H1 (cell line): ENCODE measurements around the gene BCL2L1. TPM values are rescaled to one million over a fixed set of nuclear protein-coding genes. Genes with fewer than 3 reads are reported as not detected.

Experiments
- polyA plus RNA-seq, 7 experiments: library from polyadenylated mRNA; depleted of rRNA in 3 of 7; stranded (reverse) in 5 of 7; unstranded in 2 of 7; fragments of >200 nt in 5 of 7; fragments of 200-250 nt in 2 of 7; gene quantifications; 1 replicate in 5 of 7; 2 replicates in 1 of 7; 4 replicates in 1 of 7; pipeline versions ENCODE4 v1.2.1 to v1.2.3, GENCODE V29; 2011 to 2013; ENCODE audit warnings: missing spikeins in 2 of 7, mixed read lengths in 2 of 7
- total RNA-seq: library from RNA; stranded (reverse); fragmentation: NEBNext Ultra II Directional; extraction: Animal tissue kit (Norgen Biotek cat#: 25700); gene quantifications from 2 replicates; pipeline ENCODE4 v1.2.1, GENCODE V29; 2021
- TF ChIP-seq, protein P1 (sequence below): fragments of 300-600 bp; sonication (generic); IDR thresholded peaks from 2 replicates; pipeline ENCODE4 v1.7.1; 2012; ENCODE audit warnings: low read length, moderate library complexity, mild to moderate bottlenecking, inconsistent platforms; ENCODE audit not compliant: insufficient replicate concordance
- TF ChIP-seq, protein P2 (sequence below), 3 experiments: IDR thresholded peaks; 1 replicate in 2 of 3; 2 replicates in 1 of 3; pipeline versions ENCODE4 v1.5.1 to v1.6.1; 2011; ENCODE audit warnings: low read length in 3 of 3, mild to moderate bottlenecking in 3 of 3, inconsistent platforms in 2 of 3, low read depth in 1 of 3, moderate library complexity in 1 of 3; ENCODE audit not compliant: insufficient read depth in 1 of 3; ENCODE audit errors: control extremely low read depth in 1 of 3

Gene BCL2L1
- total and polyA plus RNA-seq, 2 of the 8 experiments (the other 6 are each of a cell fraction or from before 2014, with no cell fraction given) = 64.9 to 66.1 TPM

DNA sequence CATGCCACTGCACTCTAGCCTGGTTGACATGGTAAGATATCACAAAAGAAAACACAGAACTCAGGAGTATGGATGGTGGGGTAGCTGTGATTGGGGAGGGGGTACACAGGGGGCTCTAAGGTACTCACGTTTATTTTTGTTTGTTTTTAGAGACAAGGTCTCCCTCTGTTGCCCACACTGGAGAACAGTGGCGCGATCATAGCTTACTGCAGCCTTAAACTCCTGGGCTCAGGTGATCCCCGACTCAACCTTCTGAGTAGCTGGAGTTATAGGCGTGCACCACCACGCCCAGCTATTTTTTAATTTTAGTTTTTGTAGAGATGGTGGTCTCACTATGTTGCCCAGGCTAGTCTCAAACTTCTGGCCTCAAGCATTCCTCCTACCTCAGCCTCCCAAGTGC is 29.3 kb downstream of the BCL2L1 start (continued):
- TF ChIP-seq, protein P1, sequence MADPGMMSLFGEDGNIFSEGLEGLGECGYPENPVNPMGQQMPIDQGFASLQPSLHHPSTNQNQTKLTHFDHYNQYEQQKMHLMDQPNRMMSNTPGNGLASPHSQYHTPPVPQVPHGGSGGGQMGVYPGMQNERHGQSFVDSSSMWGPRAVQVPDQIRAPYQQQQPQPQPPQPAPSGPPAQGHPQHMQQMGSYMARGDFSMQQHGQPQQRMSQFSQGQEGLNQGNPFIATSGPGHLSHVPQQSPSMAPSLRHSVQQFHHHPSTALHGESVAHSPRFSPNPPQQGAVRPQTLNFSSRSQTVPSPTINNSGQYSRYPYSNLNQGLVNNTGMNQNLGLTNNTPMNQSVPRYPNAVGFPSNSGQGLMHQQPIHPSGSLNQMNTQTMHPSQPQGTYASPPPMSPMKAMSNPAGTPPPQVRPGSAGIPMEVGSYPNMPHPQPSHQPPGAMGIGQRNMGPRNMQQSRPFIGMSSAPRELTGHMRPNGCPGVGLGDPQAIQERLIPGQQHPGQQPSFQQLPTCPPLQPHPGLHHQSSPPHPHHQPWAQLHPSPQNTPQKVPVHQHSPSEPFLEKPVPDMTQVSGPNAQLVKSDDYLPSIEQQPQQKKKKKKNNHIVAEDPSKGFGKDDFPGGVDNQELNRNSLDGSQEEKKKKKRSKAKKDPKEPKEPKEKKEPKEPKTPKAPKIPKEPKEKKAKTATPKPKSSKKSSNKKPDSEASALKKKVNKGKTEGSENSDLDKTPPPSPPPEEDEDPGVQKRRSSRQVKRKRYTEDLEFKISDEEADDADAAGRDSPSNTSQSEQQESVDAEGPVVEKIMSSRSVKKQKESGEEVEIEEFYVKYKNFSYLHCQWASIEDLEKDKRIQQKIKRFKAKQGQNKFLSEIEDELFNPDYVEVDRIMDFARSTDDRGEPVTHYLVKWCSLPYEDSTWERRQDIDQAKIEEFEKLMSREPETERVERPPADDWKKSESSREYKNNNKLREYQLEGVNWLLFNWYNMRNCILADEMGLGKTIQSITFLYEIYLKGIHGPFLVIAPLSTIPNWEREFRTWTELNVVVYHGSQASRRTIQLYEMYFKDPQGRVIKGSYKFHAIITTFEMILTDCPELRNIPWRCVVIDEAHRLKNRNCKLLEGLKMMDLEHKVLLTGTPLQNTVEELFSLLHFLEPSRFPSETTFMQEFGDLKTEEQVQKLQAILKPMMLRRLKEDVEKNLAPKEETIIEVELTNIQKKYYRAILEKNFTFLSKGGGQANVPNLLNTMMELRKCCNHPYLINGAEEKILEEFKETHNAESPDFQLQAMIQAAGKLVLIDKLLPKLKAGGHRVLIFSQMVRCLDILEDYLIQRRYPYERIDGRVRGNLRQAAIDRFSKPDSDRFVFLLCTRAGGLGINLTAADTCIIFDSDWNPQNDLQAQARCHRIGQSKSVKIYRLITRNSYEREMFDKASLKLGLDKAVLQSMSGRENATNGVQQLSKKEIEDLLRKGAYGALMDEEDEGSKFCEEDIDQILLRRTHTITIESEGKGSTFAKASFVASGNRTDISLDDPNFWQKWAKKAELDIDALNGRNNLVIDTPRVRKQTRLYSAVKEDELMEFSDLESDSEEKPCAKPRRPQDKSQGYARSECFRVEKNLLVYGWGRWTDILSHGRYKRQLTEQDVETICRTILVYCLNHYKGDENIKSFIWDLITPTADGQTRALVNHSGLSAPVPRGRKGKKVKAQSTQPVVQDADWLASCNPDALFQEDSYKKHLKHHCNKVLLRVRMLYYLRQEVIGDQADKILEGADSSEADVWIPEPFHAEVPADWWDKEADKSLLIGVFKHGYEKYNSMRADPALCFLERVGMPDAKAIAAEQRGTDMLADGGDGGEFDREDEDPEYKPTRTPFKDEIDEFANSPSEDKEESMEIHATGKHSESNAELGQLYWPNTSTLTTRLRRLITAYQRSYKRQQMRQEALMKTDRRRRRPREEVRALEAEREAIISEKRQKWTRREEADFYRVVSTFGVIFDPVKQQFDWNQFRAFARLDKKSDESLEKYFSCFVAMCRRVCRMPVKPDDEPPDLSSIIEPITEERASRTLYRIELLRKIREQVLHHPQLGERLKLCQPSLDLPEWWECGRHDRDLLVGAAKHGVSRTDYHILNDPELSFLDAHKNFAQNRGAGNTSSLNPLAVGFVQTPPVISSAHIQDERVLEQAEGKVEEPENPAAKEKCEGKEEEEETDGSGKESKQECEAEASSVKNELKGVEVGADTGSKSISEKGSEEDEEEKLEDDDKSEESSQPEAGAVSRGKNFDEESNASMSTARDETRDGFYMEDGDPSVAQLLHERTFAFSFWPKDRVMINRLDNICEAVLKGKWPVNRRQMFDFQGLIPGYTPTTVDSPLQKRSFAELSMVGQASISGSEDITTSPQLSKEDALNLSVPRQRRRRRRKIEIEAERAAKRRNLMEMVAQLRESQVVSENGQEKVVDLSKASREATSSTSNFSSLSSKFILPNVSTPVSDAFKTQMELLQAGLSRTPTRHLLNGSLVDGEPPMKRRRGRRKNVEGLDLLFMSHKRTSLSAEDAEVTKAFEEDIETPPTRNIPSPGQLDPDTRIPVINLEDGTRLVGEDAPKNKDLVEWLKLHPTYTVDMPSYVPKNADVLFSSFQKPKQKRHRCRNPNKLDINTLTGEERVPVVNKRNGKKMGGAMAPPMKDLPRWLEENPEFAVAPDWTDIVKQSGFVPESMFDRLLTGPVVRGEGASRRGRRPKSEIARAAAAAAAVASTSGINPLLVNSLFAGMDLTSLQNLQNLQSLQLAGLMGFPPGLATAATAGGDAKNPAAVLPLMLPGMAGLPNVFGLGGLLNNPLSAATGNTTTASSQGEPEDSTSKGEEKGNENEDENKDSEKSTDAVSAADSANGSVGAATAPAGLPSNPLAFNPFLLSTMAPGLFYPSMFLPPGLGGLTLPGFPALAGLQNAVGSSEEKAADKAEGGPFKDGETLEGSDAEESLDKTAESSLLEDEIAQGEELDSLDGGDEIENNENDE = no peak
- TF ChIP-seq, protein P2, sequence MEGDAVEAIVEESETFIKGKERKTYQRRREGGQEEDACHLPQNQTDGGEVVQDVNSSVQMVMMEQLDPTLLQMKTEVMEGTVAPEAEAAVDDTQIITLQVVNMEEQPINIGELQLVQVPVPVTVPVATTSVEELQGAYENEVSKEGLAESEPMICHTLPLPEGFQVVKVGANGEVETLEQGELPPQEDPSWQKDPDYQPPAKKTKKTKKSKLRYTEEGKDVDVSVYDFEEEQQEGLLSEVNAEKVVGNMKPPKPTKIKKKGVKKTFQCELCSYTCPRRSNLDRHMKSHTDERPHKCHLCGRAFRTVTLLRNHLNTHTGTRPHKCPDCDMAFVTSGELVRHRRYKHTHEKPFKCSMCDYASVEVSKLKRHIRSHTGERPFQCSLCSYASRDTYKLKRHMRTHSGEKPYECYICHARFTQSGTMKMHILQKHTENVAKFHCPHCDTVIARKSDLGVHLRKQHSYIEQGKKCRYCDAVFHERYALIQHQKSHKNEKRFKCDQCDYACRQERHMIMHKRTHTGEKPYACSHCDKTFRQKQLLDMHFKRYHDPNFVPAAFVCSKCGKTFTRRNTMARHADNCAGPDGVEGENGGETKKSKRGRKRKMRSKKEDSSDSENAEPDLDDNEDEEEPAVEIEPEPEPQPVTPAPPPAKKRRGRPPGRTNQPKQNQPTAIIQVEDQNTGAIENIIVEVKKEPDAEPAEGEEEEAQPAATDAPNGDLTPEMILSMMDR (IDR thresholded peaks at IDR 0.05; ENCODE audit: control extremely low read depth in 1 of 3, insufficient read depth in 1 of 3, low read depth in 1 of 3, low read length in 3 of 3) = no peak
- TF ChIP-seq, all 59 proteins: peak for 0
